B cell (primary cell): ENCODE results near the gene RNF167. TPM values are rescaled to one million over a fixed set of nuclear protein-coding genes. Genes with fewer than 3 reads are reported as not detected.

Experiments
- ATAC-seq: fragments of 200-7000 bp; cut with Tn5 transposase; one replicate; pipeline ENCODE4 v1.10.0; 2021; ENCODE audit warnings: low read depth, mild to moderate bottlenecking, moderate number of reproducible peaks, moderate library complexity
- CTCF ChIA-PET: fragments of 350-600 bp; sonication (Branson Sonifier 250); formaldehyde crosslinking; loops from one replicate; lab custom pipeline; 2021; ENCODE audit warnings: antibody characterized with exemption, inconsistent platforms; lab: Charles Lee
- POLR2A ChIA-PET: fragments of 350-600 bp; sonication (Branson Sonifier 250); formaldehyde crosslinking; loops from one replicate; lab custom pipeline; 2021; ENCODE audit warnings: antibody characterized with exemption; lab: Charles Lee
- DNase-seq: peaks from one replicate; pipeline ENCODE4 v3.0.0; 2013
- H2AFZ ChIP-seq: 2 replicates; pipeline ENCODE4 v1.6.1; 2012; ENCODE audit warnings: mild to moderate bottlenecking, low read depth, low read length; ENCODE audit not compliant: insufficient read depth, poor library complexity, severe bottlenecking
- H3K27ac ChIP-seq, 2 donors: 1 replicate in 1 of 2; 2 replicates in 1 of 2; pipeline ENCODE4 v1.5.1; 2012 to 2013; ENCODE audit warnings: low read length in 2 of 2, mild to moderate bottlenecking in 2 of 2, moderate library complexity in 1 of 2
- H3K27me3 ChIP-seq, 4 experiments: fragments of 200-600 bp in 1 of 4; sonication (generic) in 1 of 4; replicated peaks in 1 of 4; 1 replicate in 2 of 4; 2 replicates in 2 of 4; pipeline versions ENCODE4 v1.6.1 to v1.7.0; 2013 to 2016; ENCODE audit warnings: low read length in 3 of 4, mild to moderate bottlenecking in 2 of 4, mixed read lengths in 1 of 4, moderate library complexity in 1 of 4; ENCODE audit not compliant: insufficient read depth in 4 of 4, control insufficient read depth in 3 of 4; ENCODE audit errors: control extremely low read depth in 1 of 4
- H3K36me3 ChIP-seq, 2 experiments: replicated peaks in 1 of 2; 1 replicate in 1 of 2; 2 replicates in 1 of 2; pipeline versions ENCODE4 v1.6.1 to v1.7.1; 2013; ENCODE audit warnings: low read length in 1 of 2; ENCODE audit not compliant: insufficient read depth in 2 of 2, control insufficient read depth in 1 of 2; ENCODE audit errors: control extremely low read depth in 1 of 2, extremely low read depth in 1 of 2
- H3K4me1 ChIP-seq, 2 donors: fragments of 200-600 bp in 1 of 2; sonication (generic) in 1 of 2; 1 replicate in 1 of 2; 2 replicates in 1 of 2; pipeline versions ENCODE4 v1.5.1 to v1.6.1; 2013 to 2017; ENCODE audit warnings: low read length in 2 of 2; ENCODE audit not compliant: control insufficient read depth in 2 of 2, insufficient read depth in 2 of 2
- H3K4me2 ChIP-seq: replicated peaks from 2 replicates; pipeline ENCODE3; 2012; ENCODE audit warnings: mild to moderate bottlenecking, low read depth, low read length; ENCODE audit not compliant: poor library complexity, severe bottlenecking
- H3K4me3 ChIP-seq, 5 experiments: fragments of 200-600 bp in 1 of 5; sonication (generic) in 1 of 5; 1 replicate in 3 of 5; 2 replicates in 2 of 5; pipeline versions ENCODE4 v1.5.1 to v1.7.0; 2011 to 2016; ENCODE audit warnings: low read length in 4 of 5, mild to moderate bottlenecking in 4 of 5, low read depth in 2 of 5, control low read depth in 1 of 5, moderate library complexity in 1 of 5; ENCODE audit not compliant: insufficient read depth in 1 of 5; ENCODE audit errors: control extremely low read depth in 1 of 5, extremely low read depth in 1 of 5
- H3K79me2 ChIP-seq: fragments of 200-600 bp; sonication (generic); one replicate; pipeline ENCODE4 v1.6.0; 2016; ENCODE audit warnings: low read length; ENCODE audit not compliant: control insufficient read depth, insufficient read depth
- H3K9ac ChIP-seq: fragments of 200-600 bp; sonication (generic); 2 replicates; pipeline ENCODE4 v1.6.1; 2017; ENCODE audit warnings: mild to moderate bottlenecking, low read length, moderate library complexity
- H3K9me3 ChIP-seq, 3 donors: one replicate each; pipeline versions ENCODE4 v1.6.1 to v1.7.1; 2013; ENCODE audit warnings: low read length in 2 of 3; ENCODE audit not compliant: control insufficient read depth in 2 of 3, insufficient read depth in 1 of 3; ENCODE audit errors: control extremely low read depth in 1 of 3
- H4K20me1 ChIP-seq: 2 replicates; pipeline ENCODE4 v1.6.0; 2012; ENCODE audit warnings: mild to moderate bottlenecking, low read length; ENCODE audit not compliant: insufficient read depth, control insufficient read depth, poor library complexity, severe bottlenecking
- H3K27ac Mint-ChIP-seq: one replicate; pipeline ENCODE4 v1.8.0; 2021; ENCODE audit warnings: mixed read lengths
- H3K27me3 Mint-ChIP-seq: one replicate; pipeline ENCODE4 v1.8.0; 2021; ENCODE audit warnings: mixed read lengths
- H3K4me1 Mint-ChIP-seq: one replicate; pipeline ENCODE4 v1.8.0; 2021; ENCODE audit warnings: mixed read lengths
- H3K4me3 Mint-ChIP-seq: one replicate; pipeline ENCODE4 v1.8.0; 2021; ENCODE audit warnings: mixed read lengths
- H3K9me3 Mint-ChIP-seq: one replicate; pipeline ENCODE4 v1.8.0; 2022; ENCODE audit warnings: mixed read lengths; ENCODE audit not compliant: insufficient read depth
- EZH2 ChIP-seq: IDR thresholded peaks from 2 replicates; pipeline ENCODE4 v1.6.1; 2012; ENCODE audit warnings: borderline replicate concordance, low read depth, mild to moderate bottlenecking, moderate library complexity, low read length; ENCODE audit not compliant: insufficient read depth, poor library complexity, severe bottlenecking
- WGBS: methylation state at CpG from one replicate; pipeline ENCODE4 v1.1.5; 2013; ENCODE audit warnings: missing lambda C conversion rate; ENCODE audit not compliant: insufficient coverage; 5-methylcytosine and 5-hydroxymethylcytosine counted together
- intact Hi-C: fragments of 100-400 bp; cut with micrococcal nuclease; formaldehyde crosslinking; loops from one replicate; pipeline ENCODE4 v1.10.0; 2022
- polyA plus RNA-seq: library from polyadenylated mRNA; depleted of rRNA; stranded (reverse); fragments of >200 nt; gene quantifications from 2 replicates; pipeline ENCODE4 v1.2.3, GENCODE V29; 2012
- total RNA-seq, 2 donors: library from RNA; stranded (reverse); fragments of 120-200 nt in 1 of 2; gene quantifications; 1 replicate in 1 of 2; 2 replicates in 1 of 2; pipeline versions ENCODE4 v1.2.3 to v1.2.4, GENCODE V29; 2013 to 2022
- TF ChIP-seq, protein P1 (sequence below): fragments of 200-600 bp; IDR thresholded peaks from one replicate; pipeline ENCODE4 v1.8.0; 2022; ENCODE audit warnings: antibody characterized with exemption, mild to moderate bottlenecking

RNF167 gene
- total and polyA plus RNA-seq, 2 donors (not counting 1 experiment from before 2014, with no cell fraction given): 143 to 186 TPM

GRCh38 chr17:4953451-4953961 lies 13.4 kb downstream of the RNF167 start:
- peaks cover 8 to 13% of the 10 kb centered on the region in 2 donors for H3K4me1 ChIP-seq
- H3K27ac Mint-ChIP-seq: no peak overlapping the region
- H3K9me3 Mint-ChIP-seq: no peaks in the 10 kb centered on the region
- ChIA-PET POLR2A (no interaction called here), CTCF (interaction anchor here (1.0 to 1.5 kb wide), 5 partner anchors 10 to 386 kb away, joined by 3 to 5 read pairs (median 4); partner anchors contain the start of gene SPAG7)
- 97% methylated on average over 14 of the region's 14 CpGs for WGBS
- TF ChIP-seq EZH2: no peak
- TF ChIP-seq, protein P1, sequence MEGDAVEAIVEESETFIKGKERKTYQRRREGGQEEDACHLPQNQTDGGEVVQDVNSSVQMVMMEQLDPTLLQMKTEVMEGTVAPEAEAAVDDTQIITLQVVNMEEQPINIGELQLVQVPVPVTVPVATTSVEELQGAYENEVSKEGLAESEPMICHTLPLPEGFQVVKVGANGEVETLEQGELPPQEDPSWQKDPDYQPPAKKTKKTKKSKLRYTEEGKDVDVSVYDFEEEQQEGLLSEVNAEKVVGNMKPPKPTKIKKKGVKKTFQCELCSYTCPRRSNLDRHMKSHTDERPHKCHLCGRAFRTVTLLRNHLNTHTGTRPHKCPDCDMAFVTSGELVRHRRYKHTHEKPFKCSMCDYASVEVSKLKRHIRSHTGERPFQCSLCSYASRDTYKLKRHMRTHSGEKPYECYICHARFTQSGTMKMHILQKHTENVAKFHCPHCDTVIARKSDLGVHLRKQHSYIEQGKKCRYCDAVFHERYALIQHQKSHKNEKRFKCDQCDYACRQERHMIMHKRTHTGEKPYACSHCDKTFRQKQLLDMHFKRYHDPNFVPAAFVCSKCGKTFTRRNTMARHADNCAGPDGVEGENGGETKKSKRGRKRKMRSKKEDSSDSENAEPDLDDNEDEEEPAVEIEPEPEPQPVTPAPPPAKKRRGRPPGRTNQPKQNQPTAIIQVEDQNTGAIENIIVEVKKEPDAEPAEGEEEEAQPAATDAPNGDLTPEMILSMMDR: no peak
- H4K20me1 ChIP-seq: no peaks in the 10 kb centered on the region
- no peak overlapping the region for H3K4me2 ChIP-seq
- H3K4me3 ChIP-seq: no peak overlapping the region
- H3K9me3 ChIP-seq: no peaks in the 10 kb centered on the region
- DNase-seq (no peak), ATAC-seq (no peak)
- no peak overlapping the region for H2AFZ ChIP-seq
- H3K27me3 ChIP-seq: no peaks in the 10 kb centered on the region
- peaks cover 12% of the 10 kb centered on the region for H3K4me1 Mint-ChIP-seq
- no peak overlapping the region for H3K27ac ChIP-seq
- H3K36me3 ChIP-seq: no peaks in the 10 kb centered on the region
- intact Hi-C loops: no loop called here
- H3K27me3 Mint-ChIP-seq: no peaks in the 10 kb centered on the region
- peaks cover 7% of the 10 kb centered on the region for H3K79me2 ChIP-seq
- no peak overlapping the region for H3K9ac ChIP-seq
- no peak overlapping the region for H3K4me3 Mint-ChIP-seq

GRCh38 chr17:4955091-4955490 lies 15.0 kb downstream of the RNF167 start:
- ChIA-PET POLR2A (interaction anchor here (0.7 kb wide), 2 partner anchors 134 to 1392 kb away, joined by 3 to 5 read pairs; no protein-coding TSS in a partner anchor), CTCF (interaction anchor here (0.5 to 2.1 kb wide), 4 partner anchors 9 to 50 kb away, joined by 3 to 8 read pairs (median 4); partner anchors contain the start of genes RNF167 and SLC25A11)
- intact Hi-C loops: no loop called here

More at GRCh38 chr17:4955091-4955490, 15.0 kb downstream of the RNF167 start:
- Mint-ChIP-seq H3K4me1 (peaks cover 12% of the 10 kb centered on the region), H3K27me3 (no peaks in the 10 kb centered on the region), H3K4me3 (no peak overlapping the region), H3K9me3 (no peaks in the 10 kb centered on the region), H3K27ac (no peak overlapping the region)
- no peak for TF ChIP-seq EZH2
- TF ChIP-seq, protein P1: no peak
- Histone ChIP-seq H3K9me3 (no peaks in the 10 kb centered on the region), H3K79me2 (peaks cover 7% of the 10 kb centered on the region), H3K9ac (no peak overlapping the region), H4K20me1 (no peaks in the 10 kb centered on the region), H2AFZ (no peak overlapping the region), H3K4me1 (peaks cover 7 to 11% of the 10 kb centered on the region in 2 donors), H3K27ac (no peak overlapping the region), H3K27me3 (no peaks in the 10 kb centered on the region), H3K4me3 (no peak overlapping the region), H3K4me2 (no peak overlapping the region), H3K36me3 (peaks cover 0 to 12% of the 10 kb centered on the region in 2 experiments)
- WGBS: 98% methylated on average over 8 of the region's 8 CpGs
- ATAC-seq: no peak
- no peak for DNase-seq
